MM.1S (cell line): ENCODE data around the gene PRPSAP2.

Experiments used
- EZH2phosphoT487 ChIP-seq: fragments of 300-600 bp; sonication (generic); IDR thresholded peaks from 2 replicates; pipeline ENCODE4 v1.6.1; 2018; ENCODE audit warnings: antibody characterized with exemption, low read length
- TF ChIP-seq, protein P1 (sequence below): fragments of 300-600 bp; sonication (generic); IDR thresholded peaks from 2 replicates; pipeline ENCODE4 v1.5.1; 2016; ENCODE audit warnings: antibody characterized with exemption, low read length, mixed read lengths

DNA sequence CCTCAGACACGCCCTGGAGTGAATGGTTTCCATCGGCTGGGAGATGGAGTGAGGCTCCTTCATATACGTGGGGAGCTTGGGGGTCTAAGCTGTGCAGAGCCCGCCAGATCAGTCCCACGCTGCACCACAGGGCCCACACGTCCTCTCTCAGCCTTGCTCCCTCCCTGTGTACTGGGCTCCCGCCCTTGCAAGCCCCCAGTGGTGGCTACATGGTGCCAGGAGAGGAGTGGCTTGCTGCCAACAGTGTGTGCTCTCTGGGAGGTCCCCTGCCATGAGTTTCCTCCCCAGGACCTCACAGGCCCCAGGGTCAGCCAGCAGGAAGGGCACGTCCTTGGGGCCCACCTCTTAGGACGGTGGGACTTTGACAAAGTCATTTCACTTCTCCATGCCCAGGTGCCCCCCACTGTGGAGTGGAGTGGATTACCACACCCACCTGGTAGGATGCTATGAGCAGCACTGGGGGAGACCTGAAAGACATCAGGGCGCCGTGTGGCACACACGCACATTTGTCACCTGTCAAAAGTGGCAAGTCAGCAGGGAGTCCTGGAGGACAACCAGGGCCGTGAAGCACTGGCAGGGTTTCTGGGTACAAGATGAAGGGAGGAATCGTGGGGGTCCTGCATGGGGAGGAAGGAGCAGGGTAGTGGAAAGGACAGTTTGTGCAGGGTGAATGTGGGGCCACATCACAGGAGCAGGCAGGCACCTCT, 107.8 kb downstream of the PRPSAP2 start:
- TF ChIP-seq, protein P1, sequence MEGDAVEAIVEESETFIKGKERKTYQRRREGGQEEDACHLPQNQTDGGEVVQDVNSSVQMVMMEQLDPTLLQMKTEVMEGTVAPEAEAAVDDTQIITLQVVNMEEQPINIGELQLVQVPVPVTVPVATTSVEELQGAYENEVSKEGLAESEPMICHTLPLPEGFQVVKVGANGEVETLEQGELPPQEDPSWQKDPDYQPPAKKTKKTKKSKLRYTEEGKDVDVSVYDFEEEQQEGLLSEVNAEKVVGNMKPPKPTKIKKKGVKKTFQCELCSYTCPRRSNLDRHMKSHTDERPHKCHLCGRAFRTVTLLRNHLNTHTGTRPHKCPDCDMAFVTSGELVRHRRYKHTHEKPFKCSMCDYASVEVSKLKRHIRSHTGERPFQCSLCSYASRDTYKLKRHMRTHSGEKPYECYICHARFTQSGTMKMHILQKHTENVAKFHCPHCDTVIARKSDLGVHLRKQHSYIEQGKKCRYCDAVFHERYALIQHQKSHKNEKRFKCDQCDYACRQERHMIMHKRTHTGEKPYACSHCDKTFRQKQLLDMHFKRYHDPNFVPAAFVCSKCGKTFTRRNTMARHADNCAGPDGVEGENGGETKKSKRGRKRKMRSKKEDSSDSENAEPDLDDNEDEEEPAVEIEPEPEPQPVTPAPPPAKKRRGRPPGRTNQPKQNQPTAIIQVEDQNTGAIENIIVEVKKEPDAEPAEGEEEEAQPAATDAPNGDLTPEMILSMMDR = no peak
- no peak for TF ChIP-seq EZH2phosphoT487
